HUES64 (cell line): ENCODE data around the gene VPS4B.

ENCODE experiments used
- H3K27ac ChIP-seq: 2 replicates; pipeline ENCODE4 v1.7.0; 2013; ENCODE audit warnings: low read depth, low read length, inconsistent platforms
- H3K27me3 ChIP-seq: 2 replicates; pipeline ENCODE4 v1.6.1; 2013; ENCODE audit warnings: mild to moderate bottlenecking, low read length; ENCODE audit not compliant: insufficient read depth
- H3K36me3 ChIP-seq: 2 replicates; pipeline ENCODE4 v1.6.1; 2013; ENCODE audit warnings: mild to moderate bottlenecking, low read length; ENCODE audit not compliant: insufficient read depth
- H3K4me1 ChIP-seq: 2 replicates; pipeline ENCODE4 v1.6.1; 2013; ENCODE audit warnings: mild to moderate bottlenecking, low read length, moderate library complexity; ENCODE audit not compliant: insufficient read depth
- H3K4me3 ChIP-seq: 2 replicates; pipeline ENCODE4 v1.5.1; 2013; ENCODE audit warnings: mild to moderate bottlenecking, low read length, moderate library complexity
- H3K9ac ChIP-seq: 2 replicates; pipeline ENCODE4 v1.6.1; 2013; ENCODE audit warnings: mild to moderate bottlenecking, low read depth, low read length
- H3K9me3 ChIP-seq: 2 replicates; pipeline ENCODE4 v1.6.1; 2013; ENCODE audit warnings: low read depth, low read length; ENCODE audit not compliant: insufficient read depth
- WGBS: fragments of 150-250, 120-280 bp; methylation state at CpG from one replicate; pipeline ENCODE4 v1.1.7; 2013; ENCODE audit warnings: missing lambda C conversion rate; 5-methylcytosine and 5-hydroxymethylcytosine counted together

The VPS4B gene

DNA sequence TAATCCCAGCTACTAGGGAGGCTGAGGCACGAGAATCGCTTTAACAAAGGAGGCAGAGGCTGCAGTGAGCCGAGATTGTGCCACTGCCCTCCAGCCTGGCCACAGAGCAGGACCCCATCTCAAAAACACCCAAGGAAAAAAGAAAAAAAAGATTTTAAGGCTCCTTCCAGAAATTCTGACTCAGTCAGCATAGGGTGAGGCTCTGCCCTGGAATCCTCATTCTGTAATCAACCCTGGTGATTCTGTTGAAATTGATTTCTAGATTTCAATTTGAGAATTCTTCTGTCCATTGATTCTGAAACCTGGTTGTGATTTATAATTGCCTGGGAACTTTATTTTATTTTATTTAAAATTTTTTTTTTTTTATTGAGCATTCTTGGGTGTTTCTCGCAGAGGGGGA, 27.1 kb upstream of the VPS4B start:
- WGBS = 96% methylated on average over 4 of the region's 4 CpGs
- Histone ChIP-seq H3K9me3 (no peaks in the 10 kb centered on the region; the same call in 1 of the 2 replicates), H3K36me3 (no peaks in the 10 kb centered on the region), H3K27ac (no peak overlapping the region), H3K4me1 (no peaks in the 10 kb centered on the region), H3K9ac (no peak overlapping the region), H3K4me3 (no peak overlapping the region), H3K27me3 (no peaks in the 10 kb centered on the region)

DNA sequence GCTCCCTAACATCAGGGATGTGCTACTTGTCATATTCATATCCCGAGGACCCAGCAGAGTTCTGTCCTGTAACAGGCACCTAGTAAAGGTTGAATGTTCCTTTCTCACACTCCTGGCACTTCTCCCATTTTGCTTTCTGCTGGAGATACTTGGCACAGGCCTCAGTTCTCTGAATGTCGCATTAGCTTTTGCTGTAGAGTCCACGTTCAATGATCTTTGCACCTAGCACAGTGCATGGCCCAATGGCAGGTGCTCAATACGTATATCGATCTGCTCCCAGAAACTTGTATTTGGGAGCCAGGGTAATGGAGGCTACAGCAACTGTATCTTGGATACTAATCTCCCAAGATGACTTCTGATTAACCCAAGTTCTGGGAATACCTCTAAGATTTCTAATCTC, 24.8 kb upstream of the VPS4B start:
- Histone ChIP-seq H3K27me3 (no peaks in the 10 kb centered on the region), H3K4me1 (no peaks in the 10 kb centered on the region), H3K4me3 (no peak overlapping the region), H3K36me3 (no peaks in the 10 kb centered on the region), H3K27ac (no peak overlapping the region), H3K9ac (no peak overlapping the region), H3K9me3 (no peaks in the 10 kb centered on the region; the same call in 1 of the 2 replicates)
- 93% methylated on average over 5 of the region's 5 CpGs for WGBS

DNA sequence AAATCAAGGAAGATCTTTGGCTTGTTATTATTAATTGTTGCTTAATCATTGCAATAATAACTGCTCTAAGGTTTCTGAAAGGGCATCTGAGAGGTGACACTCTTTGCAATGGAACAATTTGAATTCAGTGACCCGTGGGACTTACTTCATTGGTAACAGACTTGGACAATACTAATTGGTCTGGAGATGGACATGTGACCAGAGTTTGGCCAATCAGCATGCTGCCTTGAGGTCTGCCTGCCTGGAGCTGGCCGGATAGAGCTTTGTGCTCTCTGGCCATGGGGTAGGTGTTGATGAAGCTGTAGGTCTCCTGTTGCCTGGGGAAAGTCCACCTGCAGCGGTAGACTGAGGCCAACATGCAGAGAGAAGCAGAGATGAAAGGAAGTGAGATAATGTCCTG, 24.0 kb upstream of the VPS4B start:
- Histone ChIP-seq H3K27ac (no peak overlapping the region), H3K36me3 (no peaks in the 10 kb centered on the region), H3K4me3 (no peak overlapping the region), H3K9ac (no peak overlapping the region), H3K9me3 (no peaks in the 10 kb centered on the region; the same call in 1 of the 2 replicates), H3K4me1 (no peaks in the 10 kb centered on the region), H3K27me3 (no peaks in the 10 kb centered on the region)
- 90% methylated on average over 3 of the region's 3 CpGs for WGBS

DNA sequence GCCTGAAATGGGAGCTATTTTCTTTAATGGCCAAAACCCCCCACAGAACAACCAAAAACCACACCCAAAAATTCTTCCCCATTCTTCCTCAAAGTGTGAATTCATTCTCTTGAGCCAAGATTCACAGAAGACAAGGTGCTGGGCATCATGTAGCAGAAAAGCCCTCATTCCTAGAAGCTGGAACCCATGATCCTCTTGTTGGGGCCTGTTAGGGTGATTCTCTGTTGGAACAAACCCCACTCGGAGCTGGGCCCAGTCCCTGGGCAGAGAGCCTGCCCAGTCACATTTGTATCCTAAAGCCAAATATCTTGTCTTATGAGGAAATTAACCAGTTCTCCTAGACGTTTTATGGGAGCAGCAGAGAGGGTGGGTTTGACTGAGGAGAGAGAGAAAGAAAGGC, 22.8 kb upstream of the VPS4B start:
- Histone ChIP-seq H3K9me3 (no peaks in the 10 kb centered on the region), H3K9ac (no peak overlapping the region), H3K4me3 (no peak overlapping the region), H3K27ac (no peak overlapping the region), H3K27me3 (no peaks in the 10 kb centered on the region), H3K36me3 (no peaks in the 10 kb centered on the region), H3K4me1 (no peaks in the 10 kb centered on the region)
- 91% methylated on average over 2 of the region's 2 CpGs for WGBS

DNA sequence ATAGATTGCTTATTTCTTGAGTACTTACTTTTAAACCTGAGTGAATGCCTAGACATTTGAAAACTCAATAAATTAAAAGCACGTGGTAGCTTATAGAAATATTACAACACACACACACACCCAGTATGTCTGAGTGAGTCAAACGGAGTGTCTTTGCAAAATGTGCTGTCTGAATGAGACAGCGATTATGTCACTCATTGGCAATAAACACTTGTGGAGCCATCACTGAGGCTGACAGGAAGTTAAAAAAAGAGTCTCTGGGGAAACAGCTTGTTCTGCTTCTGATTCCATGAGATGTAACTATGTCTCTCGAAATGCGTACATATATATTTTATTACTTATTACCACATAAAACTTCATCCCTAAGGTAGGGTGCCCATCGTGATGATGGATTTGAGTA, 22.3 kb upstream of the VPS4B start:
- Histone ChIP-seq H3K36me3 (no peaks in the 10 kb centered on the region), H3K4me3 (no peak overlapping the region), H3K27ac (no peak overlapping the region), H3K27me3 (no peaks in the 10 kb centered on the region), H3K9me3 (no peaks in the 10 kb centered on the region), H3K4me1 (no peaks in the 10 kb centered on the region), H3K9ac (no peak overlapping the region)
- 98% methylated on average over 6 of the region's 6 CpGs for WGBS

DNA sequence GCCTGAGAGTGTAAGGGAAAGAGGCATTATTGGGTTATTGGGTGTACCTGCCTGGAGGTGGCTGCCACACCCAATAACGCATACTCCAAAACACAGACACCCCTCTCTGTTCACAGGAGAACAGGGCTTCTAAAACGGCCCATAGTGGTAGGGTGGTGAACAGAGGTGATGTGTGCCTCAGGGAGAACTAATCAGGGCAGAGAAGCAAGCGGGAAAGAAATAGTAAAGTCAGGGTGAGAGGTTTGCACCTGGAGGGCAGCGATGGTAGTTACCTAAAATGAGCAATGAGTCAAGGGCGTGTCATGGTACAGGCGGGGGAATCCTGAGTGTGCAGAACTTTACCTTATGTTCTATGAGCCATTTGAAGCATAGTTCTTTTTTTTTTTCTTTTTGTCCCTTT, 21.6 kb upstream of the VPS4B start:
- H3K27me3 ChIP-seq = no peaks in the 10 kb centered on the region
- no peak overlapping the region for H3K27ac ChIP-seq
- H3K9me3 ChIP-seq = no peaks in the 10 kb centered on the region
- no peaks in the 10 kb centered on the region for H3K4me1 ChIP-seq
- no peak overlapping the region for H3K9ac ChIP-seq
- whole genome bisulfite sequencing = 94% methylated on average over 5 of the region's 6 CpGs
- no peaks in the 10 kb centered on the region for H3K36me3 ChIP-seq
- no peak overlapping the region for H3K4me3 ChIP-seq

DNA sequence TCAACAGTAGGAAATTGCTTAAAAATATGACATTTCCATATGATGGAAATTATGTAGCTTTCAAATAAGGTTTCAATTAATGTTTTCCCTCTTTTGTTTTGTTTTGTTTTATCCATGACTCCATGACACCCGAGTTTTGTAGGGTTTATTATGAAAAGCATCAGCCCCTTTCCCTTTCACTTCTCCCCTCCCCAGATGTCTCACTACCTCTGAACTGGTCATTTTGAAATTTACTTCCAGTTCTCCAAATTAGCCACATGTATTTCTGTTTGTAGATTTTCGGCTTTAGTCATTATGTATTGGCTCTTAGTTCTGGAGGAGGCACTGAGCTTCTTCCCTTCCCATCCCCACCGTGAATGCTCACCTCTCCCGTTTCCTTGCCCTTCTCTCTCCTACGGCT, 18.6 kb upstream of the VPS4B start:
- WGBS = 90% methylated on average over 5 of the region's 5 CpGs
- Histone ChIP-seq H3K9me3 (no peaks in the 10 kb centered on the region), H3K9ac (no peak overlapping the region), H3K36me3 (no peaks in the 10 kb centered on the region), H3K4me3 (no peak overlapping the region), H3K27ac (no peak overlapping the region), H3K27me3 (no peaks in the 10 kb centered on the region), H3K4me1 (no peaks in the 10 kb centered on the region)

DNA sequence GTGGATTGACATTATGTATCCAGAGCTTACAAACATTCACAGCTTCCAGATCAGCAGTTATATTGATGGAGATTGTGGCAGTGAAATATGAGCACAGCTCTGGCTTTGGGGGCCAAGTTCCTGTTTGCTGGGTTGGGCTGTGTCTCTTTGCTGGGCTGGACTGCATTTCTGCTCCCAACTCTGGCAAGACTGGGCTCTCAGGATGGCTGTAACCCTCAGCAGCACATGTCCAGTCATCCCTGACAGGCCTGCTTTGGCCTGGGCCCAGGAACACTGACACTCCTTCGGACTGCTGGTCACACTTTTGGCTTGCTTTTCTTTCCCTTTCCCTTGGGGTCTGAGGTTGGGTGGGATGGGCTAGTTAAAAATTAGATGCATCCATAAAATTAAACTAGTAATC, 17.9 kb upstream of the VPS4B start:
- H3K4me3 ChIP-seq = no peak overlapping the region
- no peak overlapping the region for H3K27ac ChIP-seq
- H3K9ac ChIP-seq = no peak overlapping the region
- WGBS = 100% methylated on average over 1 of the region's 1 CpG
- no peaks in the 10 kb centered on the region for H3K9me3 ChIP-seq
- no peaks in the 10 kb centered on the region for H3K36me3 ChIP-seq
- H3K27me3 ChIP-seq = no peaks in the 10 kb centered on the region
- no peaks in the 10 kb centered on the region for H3K4me1 ChIP-seq

DNA sequence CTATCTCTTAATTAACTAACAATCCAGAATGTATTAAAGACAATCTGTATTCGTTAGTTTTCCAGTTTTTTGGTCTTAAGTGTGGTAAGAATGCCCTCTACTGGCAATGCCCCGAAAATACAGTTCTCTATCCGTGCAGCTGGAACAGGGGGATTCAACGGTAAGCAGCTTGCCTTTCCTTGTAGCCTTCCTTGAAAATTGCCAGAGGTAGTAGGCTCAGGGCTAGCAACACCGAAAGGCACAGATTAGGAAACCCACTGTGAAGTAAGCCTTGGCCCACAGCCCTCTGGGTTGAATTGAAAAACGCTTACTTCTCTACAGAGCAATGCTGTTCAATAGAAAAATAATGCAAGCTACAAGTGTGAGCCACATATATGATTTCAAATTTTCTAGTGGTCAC, 17.1 kb upstream of the VPS4B start:
- Histone ChIP-seq H3K27ac (no peak overlapping the region), H3K4me3 (no peak overlapping the region), H3K36me3 (no peaks in the 10 kb centered on the region), H3K9ac (no peak overlapping the region), H3K4me1 (no peaks in the 10 kb centered on the region), H3K9me3 (no peaks in the 10 kb centered on the region), H3K27me3 (no peaks in the 10 kb centered on the region)
- 10% methylated on average over 6 of the region's 6 CpGs for WGBS

DNA sequence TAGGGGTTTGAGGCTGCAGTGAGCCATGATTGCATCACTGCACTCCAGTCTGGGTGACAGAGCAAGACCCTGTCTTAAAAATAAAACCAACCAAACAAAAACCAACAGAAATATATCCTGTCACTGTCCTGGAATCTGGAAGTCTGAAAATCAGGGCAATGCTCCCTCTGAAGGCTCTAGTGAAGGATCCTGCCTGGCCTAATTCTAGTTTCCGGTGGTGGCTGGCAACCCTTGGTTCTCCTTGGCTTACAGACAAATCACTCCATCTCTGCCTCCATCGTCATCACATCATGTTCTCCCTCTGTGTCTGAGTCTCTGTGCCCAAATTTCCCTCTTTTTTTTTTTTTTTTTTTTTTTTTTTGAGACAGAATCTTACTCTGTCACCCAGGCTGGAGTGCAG, 15.9 kb upstream of the VPS4B start:
- Histone ChIP-seq H3K27ac (no peak overlapping the region), H3K27me3 (no peaks in the 10 kb centered on the region), H3K36me3 (no peaks in the 10 kb centered on the region), H3K4me1 (no peaks in the 10 kb centered on the region), H3K9ac (no peak overlapping the region), H3K9me3 (no peaks in the 10 kb centered on the region), H3K4me3 (no peak overlapping the region)
- WGBS = 94% methylated on average over 2 of the region's 2 CpGs

DNA sequence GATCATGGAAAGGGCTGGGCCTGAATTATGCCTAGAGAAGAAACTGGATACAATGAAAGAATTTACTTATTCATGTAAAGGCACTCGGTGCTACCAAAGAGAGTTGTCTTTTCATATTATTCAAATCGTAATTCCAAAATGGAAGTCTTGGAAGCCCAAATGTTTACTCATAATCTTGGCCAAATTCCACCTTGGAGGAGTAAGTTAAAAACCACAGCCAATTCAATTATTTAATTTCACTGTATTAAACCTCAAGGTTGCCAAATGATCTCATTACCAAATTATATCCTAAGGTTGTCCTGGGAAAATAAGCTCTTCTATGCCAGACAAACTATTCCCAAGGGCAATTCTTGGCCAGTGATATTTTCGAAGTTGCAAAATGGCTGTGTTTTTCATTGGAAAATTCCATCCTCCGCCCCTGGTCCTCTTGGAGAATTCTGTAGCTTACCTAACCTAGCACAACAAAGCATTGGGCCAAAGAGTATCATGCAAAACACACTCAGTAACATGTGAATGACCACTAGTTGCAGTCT, 11.1 kb upstream of the VPS4B start:
- Histone ChIP-seq H3K9ac (no peak overlapping the region), H3K36me3 (no peaks in the 10 kb centered on the region), H3K27me3 (no peaks in the 10 kb centered on the region), H3K27ac (no peak overlapping the region), H3K9me3 (no peaks in the 10 kb centered on the region), H3K4me3 (no peak overlapping the region), H3K4me1 (no peaks in the 10 kb centered on the region)
- WGBS = 86% methylated on average over 4 of the region's 4 CpGs

DNA sequence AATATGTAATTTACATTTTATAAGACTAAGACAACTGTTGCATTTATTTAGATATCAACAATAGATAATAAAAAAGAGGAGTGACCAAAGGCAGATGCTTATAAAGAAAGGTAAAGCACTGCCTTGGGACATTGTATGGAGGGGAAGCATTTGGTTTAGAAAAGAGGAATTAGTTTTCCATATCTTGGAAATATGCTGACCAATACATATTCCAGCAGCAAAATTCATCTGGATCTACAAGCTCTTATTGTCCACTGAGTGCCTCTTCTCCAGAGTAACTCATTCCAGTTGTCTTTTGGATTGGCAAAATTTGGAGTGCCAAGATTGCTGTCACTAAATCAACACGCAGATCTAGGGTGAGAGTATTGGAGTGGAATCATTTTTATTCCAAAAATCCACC, 8.9 kb upstream of the VPS4B start:
- H3K4me3 ChIP-seq = no peak overlapping the region
- no peaks in the 10 kb centered on the region for H3K4me1 ChIP-seq
- no peaks in the 10 kb centered on the region for H3K9me3 ChIP-seq
- 100% methylated on average over 1 of the region's 1 CpG for WGBS
- no peak overlapping the region for H3K27ac ChIP-seq
- no peaks in the 10 kb centered on the region for H3K27me3 ChIP-seq
- H3K36me3 ChIP-seq = no peaks in the 10 kb centered on the region
- H3K9ac ChIP-seq = no peak overlapping the region
